AG04450 (cell line): ENCODE measurements around the gene PTPRD. TPM values are rescaled to one million over a fixed set of nuclear protein-coding genes. Genes with fewer than 3 reads are reported as not detected.

Experiments used
- CTCF ChIA-PET: fragments of 300-600, 350-600 bp; formaldehyde crosslinking; extraction: SDS; loops from one replicate; lab custom pipeline; 2022; ENCODE audit warnings: antibody characterized with exemption, inconsistent platforms; lab: Charles Lee
- POLR2A ChIA-PET: fragments of 350-600 bp; formaldehyde crosslinking; extraction: SDS; loops from one replicate; lab custom pipeline; 2021; ENCODE audit warnings: antibody characterized with exemption, inconsistent platforms; lab: Yijun Ruan, JAX
- DNase-seq: peaks from one replicate; pipeline ENCODE4 v3.0.0-alpha.2; 2011; ENCODE audit warnings: low read depth, low spot score
- H3K27ac ChIP-seq: one replicate; pipeline ENCODE4 v1.5.1; 2012; ENCODE audit warnings: low read depth, low read length, control low read depth
- H3K27me3 ChIP-seq: one replicate; pipeline ENCODE4 v1.6.0; 2012; ENCODE audit warnings: low read length; ENCODE audit not compliant: control insufficient read depth, insufficient read depth
- H3K4me3 ChIP-seq: 2 replicates; pipeline ENCODE4 v1.5.1; 2011; ENCODE audit warnings: mild to moderate bottlenecking, low read depth, low read length, control low read depth
- H3K9me3 ChIP-seq: 2 replicates; pipeline ENCODE4 v1.5.1; 2012; ENCODE audit warnings: low read length; ENCODE audit not compliant: control insufficient read depth, insufficient read depth
- polyA plus RNA-seq: library from polyadenylated mRNA; depleted of rRNA; stranded (reverse); fragments of >200 nt; gene quantifications from 2 replicates; pipeline ENCODE4 v1.2.3, GENCODE V29; 2011
- TF ChIP-seq, protein P1 (sequence below): IDR thresholded peaks from 2 replicates; pipeline ENCODE4 v1.5.1; 2011; ENCODE audit warnings: low read depth, low read length, control low read depth, inconsistent platforms

Gene PTPRD
- polyA plus RNA-seq, 1 experiment, result 0.19 TPM

DNA sequence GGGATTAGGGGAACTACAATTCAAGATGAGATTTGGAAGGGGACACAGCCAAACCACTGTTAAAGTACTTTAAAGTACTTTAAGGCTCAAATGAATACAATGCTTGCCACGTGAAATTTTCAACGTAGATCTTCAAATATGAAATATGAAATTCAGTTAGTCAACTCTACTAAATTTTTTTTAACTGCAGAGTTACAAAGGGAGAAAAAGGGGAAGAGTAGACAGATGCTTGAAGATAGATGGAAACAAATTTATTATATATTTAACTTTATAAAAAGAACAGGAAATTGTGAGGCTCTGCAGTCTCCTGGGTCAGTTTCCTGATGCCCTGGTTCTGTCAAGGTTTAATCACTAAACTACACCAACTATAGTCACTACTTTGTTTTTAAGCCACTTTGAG, 2027.8 kb downstream of the PTPRD start:
- TF ChIP-seq, protein P1, sequence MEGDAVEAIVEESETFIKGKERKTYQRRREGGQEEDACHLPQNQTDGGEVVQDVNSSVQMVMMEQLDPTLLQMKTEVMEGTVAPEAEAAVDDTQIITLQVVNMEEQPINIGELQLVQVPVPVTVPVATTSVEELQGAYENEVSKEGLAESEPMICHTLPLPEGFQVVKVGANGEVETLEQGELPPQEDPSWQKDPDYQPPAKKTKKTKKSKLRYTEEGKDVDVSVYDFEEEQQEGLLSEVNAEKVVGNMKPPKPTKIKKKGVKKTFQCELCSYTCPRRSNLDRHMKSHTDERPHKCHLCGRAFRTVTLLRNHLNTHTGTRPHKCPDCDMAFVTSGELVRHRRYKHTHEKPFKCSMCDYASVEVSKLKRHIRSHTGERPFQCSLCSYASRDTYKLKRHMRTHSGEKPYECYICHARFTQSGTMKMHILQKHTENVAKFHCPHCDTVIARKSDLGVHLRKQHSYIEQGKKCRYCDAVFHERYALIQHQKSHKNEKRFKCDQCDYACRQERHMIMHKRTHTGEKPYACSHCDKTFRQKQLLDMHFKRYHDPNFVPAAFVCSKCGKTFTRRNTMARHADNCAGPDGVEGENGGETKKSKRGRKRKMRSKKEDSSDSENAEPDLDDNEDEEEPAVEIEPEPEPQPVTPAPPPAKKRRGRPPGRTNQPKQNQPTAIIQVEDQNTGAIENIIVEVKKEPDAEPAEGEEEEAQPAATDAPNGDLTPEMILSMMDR, result no peak
- CTCF ChIA-PET, result no interaction called here

DNA sequence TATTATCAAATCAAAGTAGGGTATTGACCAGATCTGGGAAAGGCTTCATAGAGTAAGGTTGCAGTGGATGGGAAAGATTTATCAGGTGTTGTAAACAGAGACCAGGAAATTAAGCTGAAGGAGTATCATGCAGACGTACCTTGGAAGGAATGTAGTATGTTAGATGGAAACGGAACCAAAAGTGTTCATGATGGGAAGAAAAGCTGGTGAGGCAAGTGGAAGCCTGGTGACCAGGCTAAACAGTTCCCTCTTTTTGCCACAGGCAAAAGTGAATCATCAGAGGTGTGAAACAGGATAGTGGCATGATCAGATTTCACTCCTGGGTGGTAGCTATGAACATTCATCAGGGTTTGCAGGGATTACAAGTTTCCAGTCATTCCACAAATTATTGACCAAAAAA, 2033.1 kb downstream of the PTPRD start:
- Histone ChIP-seq H3K9me3 (peaks cover 5% of the 10 kb centered on the region; the same call in 1 of the 2 replicates), H3K27ac (no peak overlapping the region), H3K27me3 (no peaks in the 10 kb centered on the region), H3K4me3 (no peak overlapping the region)
- CTCF ChIA-PET, result no interaction called here
- TF ChIP-seq, protein P1, result no peak
- DNase-seq, result no peak
- POLR2A ChIA-PET, result no interaction called here

More for the DNA sequence above, 2027.8 kb downstream of the PTPRD start:
- H3K27ac ChIP-seq, result no peak overlapping the region
- no peak for DNase-seq
- H3K4me3 ChIP-seq, result no peak overlapping the region
- H3K27me3 ChIP-seq, result no peaks in the 10 kb centered on the region
- peaks cover 5% of the 10 kb centered on the region; the same call in 1 of the 2 replicates for H3K9me3 ChIP-seq
- POLR2A ChIA-PET, result no interaction called here

DNA sequence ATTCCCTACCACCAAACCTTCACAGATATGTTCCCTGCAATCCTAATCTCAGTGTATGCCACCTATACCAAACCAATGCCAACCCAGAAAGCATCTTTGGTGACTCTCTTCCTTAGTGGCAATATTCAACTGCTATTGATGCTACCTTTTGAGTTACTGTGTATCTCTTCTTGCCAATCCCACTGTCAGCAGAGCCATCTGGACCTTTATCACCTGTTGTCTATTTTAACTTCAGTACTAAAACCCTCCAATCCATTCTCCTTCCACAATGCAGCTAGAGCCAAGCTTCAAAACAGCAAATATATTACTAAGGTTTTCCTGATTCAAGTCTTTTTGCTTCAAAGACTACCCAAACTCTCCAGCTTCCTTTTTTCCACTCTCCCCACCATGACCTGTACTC, 2036.1 kb downstream of the PTPRD start:
- CTCF ChIA-PET, result no interaction called here
- Histone ChIP-seq H3K27me3 (no peaks in the 10 kb centered on the region), H3K4me3 (no peak overlapping the region), H3K27ac (no peak overlapping the region), H3K9me3 (peaks cover 5% of the 10 kb centered on the region; the same call in 1 of the 2 replicates)
- TF ChIP-seq, protein P1, result no peak
- no peak for DNase-seq
- POLR2A ChIA-PET, result no interaction called here

DNA sequence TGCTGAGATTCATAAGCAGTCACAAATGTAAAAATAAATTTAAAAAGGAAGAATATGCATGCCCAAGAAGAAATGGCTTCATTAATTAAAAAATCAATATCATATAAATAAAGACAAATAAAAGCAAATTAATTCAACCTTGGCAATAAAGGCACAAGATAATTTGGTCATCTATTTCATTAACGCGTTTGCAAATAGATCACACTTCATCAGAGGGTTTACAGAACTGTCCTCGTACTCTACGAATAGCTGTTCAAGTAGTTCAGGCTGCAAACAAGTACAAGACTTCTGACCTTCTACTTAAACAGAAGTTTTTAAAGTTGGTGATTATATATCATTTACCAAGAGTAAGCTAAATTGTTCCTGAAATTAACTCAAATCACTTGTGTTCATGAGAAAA, 2038.0 kb downstream of the PTPRD start:
- TF ChIP-seq, protein P1, result no peak
- H3K27me3 ChIP-seq, result no peaks in the 10 kb centered on the region
- no peak for DNase-seq
- no peak overlapping the region for H3K4me3 ChIP-seq
- H3K27ac ChIP-seq, result no peak overlapping the region
- ChIA-PET CTCF (no interaction called here), POLR2A (no interaction called here)
- no peaks in the 10 kb centered on the region for H3K9me3 ChIP-seq

DNA sequence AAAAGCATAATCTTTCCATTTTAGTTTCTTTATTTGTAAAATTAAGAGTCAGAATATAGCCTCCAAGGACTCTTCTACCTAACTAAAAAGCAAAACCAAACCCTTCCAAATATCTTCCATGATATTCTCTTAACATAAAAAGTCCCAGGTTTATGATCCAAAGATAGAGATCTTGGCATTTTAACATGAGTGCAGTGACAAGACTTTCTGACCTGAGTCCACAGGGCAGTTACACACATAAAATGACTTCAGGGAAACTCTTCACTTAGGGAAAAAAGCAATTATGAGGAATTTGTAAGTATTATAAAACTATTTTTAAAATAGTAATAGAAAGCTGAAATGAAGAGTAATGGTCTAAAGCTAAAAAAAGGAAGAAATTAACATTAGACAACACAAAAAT, 2040.6 kb downstream of the PTPRD start:
- Histone ChIP-seq H3K4me3 (no peak overlapping the region), H3K27me3 (no peaks in the 10 kb centered on the region), H3K9me3 (no peaks in the 10 kb centered on the region), H3K27ac (no peak overlapping the region)
- ChIA-PET POLR2A (no interaction called here), CTCF (no interaction called here)
- DNase-seq, result no peak
- TF ChIP-seq, protein P1, result no peak
